Stimulated activated CD4-positive, alpha-beta T cell treated with anti-CD3 and anti-CD28 coated beads, Interleukin-12 subunit alpha, Interleukin-12 subunit beta, amount 100 ng/mL, for 24 hours (primary cell): ENCODE measurements around the gene HMG20A.

ENCODE experiments used
- DNase-seq, 2 experiments: peaks; one replicate each; pipeline ENCODE4 v3.0.0-alpha.2; 2020; ENCODE audit warnings: low read depth in 2 of 2

The HMG20A gene

DNA sequence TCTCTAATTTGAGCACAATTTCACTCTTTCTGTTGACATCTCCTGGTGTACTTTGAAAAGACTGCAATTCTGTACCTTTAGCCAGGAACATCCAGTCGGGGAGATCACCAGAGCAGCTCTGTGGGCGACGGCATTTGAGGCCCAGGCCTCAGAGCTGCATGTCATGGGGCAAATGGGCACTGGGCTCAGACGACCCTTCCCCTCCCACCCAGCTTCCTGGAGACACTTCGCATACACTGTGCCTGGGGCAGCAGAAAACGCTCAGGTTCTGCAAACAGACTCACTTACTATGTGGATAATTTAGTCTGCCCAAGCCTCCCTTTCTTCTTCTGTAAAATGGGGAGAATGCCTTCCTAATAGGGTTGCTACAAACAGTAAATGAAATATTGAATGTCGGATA is 96.9 kb downstream of the HMG20A start:
- no peak for DNase-seq

GRCh38 chr15:77518458-77518857 is 97.8 kb downstream of the HMG20A start:
- DNase-seq = no peak

GRCh38 chr15:77519540-77519939 is 98.9 kb downstream of the HMG20A start:
- DNase-seq = no peak

GRCh38 chr15:77521206-77521605 is 100.5 kb downstream of the HMG20A start:
- no peak for DNase-seq

DNA sequence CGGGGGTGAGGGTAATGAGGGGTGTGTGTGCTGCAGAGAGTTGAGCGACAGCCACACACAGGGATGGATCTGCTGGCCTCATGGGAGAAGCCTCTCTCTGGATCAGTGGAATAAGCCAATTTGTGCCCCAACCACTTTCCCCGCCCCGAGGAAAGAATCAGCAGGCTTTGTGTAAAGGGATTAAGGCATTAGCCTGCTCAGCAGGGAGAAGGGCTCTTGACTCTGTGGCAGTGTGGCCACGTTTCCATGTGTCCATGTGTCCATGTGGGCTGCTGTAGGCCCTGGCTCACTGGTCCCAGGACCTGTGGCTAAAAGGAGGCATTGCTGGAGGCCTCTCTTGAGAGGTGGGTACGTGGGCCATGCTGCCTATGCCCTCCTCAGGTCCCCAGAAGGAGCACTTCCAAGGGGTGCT is 104.7 kb downstream of the HMG20A start:
- DNase-seq = no peak

GRCh38 chr15:77525907-77526594 is 105.4 kb downstream of the HMG20A start:
- no peak for DNase-seq

GRCh38 chr15:77526595-77527163 is 106.0 kb downstream of the HMG20A start:
- DNase-seq = no peak

GRCh38 chr15:77527164-77527778 is 106.6 kb downstream of the HMG20A start:
- no peak for DNase-seq

DNA sequence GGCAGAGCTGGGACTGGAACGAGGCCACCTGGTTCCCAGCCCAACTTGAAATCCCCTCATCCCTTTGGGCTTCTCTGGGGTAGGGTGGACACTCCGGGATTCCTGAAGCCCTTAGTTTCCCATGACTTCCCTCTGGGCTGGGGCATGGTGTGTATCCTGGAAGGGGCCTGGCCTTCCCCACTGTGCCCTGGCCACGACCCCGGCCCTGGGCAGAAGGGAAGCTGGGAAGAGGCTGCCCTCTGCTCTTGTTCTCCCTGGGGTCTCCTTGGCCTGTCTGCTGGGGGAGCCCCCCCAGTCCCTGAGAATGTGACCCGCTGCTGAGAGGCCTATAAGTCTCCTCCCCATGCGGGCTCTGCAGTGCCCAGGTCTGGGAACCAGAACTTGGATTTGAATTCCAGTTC is 107.1 kb downstream of the HMG20A start:
- DNase-seq = no peak

DNA sequence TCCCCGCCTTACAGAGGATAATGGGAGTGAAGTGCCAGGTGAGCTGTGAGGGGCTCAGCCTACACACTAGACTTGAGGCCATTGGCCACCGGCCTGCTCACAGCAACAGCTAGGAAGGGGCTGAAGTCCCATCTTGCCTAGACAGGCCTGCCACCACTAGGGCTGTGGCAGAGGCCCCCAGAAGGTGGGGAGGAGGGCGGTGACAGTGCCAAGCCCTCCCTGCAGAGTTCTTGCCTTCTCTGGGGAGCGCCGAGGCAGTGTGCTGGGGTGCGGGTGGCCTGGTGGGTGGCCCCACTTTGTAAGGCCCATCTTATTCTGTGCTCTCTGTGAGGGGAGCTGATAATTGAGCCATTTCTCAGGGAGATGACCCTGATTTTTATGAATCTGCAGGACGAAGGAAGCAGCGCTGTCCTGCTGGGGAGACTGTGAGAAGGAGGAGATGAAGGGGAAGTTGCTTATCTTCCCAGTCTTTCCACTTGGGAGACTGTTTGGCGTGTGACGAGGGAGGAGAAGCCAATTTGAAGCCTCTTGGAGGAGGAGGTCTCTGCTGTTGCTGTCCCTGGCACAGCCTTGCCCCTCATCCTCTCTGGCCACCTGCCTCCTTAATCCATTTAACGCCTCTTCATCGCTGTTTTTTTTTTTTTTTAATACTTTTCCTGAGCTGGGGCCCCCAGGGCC is 107.7 kb downstream of the HMG20A start:
- no peak for DNase-seq

DNA sequence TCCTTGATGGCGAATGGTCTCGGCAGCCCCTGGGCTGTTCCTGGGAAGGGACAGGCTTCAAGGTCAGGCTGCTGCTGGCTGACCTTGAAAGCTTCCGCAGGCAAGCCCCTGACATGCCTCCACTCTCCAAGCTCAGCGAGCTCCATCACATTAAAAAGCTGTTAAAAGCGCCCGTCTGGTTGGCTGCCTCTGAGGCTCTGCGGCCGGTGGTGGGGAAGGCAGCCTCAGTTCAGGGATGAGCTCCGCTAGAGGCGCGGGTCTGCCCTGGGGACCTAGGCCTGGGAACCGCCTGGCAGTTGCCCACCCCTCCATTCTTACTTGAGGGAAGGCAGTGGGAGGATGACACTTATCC is 108.3 kb downstream of the HMG20A start:
- no peak for DNase-seq

DNA sequence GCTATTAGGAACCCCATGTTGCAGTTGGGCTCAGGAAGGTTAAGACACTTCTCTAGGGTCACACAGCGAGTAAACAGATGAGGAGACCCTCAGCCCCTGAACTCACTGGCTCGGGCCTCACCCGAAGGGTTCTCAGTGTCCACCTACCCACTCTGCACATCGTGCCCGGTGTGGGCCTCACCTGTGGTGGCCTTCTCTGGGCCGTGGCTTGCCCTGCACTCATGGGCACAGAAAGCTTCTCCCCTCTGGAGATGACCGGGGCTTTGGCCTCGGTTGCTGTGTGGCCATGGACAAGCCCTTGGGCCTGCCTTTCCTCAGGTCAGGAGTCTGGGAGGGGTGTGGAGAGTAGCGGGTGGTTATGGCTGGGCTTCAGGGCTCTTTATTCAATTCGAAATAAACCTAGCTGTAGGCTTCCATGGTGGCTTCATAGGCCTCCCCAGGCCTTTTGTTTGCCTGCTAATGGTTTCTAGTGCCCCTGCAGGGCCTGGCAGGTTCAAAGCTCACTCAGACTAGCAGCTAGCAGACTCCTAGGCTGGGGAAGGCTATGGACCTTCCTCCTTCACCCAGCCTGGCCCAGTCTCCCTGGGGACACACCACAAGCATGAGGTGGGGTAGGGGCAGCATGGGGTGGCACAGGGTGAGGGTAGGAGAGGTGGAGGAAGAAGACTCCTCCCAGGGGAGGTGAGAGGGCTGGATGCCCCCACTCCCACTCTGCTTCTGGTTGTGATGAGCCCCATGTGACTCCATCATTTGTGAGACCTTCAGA is 108.9 kb downstream of the HMG20A start:
- no peak for DNase-seq

DNA sequence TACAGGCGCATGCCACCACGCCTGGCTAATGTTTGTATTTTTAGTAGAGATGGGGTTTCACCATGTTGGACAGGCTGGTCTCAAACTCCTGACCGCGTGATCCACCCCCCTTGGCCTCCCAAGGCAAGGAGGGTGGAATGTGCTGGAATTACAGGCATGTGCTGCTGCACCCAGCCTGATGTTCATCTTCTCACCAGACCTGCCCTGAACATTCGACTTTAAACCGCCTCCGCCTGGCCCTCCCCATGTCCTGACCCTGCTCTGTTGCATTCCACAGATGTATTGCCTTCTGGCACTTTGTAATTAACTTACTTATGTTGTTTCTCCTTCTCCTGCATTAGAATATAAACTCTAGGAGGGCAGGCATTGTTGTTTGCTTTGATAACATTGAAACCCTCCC is 109.9 kb downstream of the HMG20A start:
- DNase-seq = no peak

DNA sequence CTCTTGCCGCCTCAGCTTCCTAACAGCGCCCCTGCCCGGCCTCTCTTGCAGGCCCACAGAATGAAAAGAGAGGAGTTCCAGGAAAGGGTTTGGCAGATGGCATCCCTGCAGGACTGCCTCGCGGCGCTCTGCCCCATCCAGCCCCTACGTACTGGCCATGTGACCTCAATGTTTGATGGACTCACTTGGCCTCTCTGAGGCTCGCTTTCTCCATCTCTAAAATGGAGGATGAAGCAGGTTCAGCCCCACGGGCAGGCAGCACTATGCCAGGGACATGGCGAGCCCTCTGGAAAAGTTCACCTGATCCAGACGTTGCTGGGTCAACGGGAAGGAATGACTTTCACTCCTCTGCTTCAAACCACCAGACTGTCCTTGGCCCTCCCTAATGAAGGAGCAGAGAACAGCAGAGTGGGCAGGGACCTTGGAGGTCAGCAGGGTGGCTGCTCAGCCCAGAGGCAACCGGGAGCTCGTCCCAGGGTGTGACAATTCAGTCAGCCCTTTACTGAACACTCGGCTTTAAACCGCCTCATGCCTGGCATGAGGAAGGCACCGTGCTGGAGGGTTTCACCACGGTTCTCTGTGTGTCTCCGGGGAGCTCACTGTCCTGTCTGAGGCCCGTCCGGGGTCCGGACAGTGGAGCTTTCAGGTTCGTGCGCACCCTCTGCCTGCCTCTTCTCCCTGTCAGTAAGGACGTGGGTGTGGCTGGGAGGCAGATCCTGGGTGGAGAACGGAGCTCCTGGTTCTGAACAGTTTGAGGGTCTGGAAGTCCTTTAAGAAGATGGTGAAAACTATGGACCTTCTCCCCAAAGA is 110.7 kb downstream of the HMG20A start:
- no peak for DNase-seq

GRCh38 chr15:77532067-77532710 is 111.5 kb downstream of the HMG20A start:
- no peak for DNase-seq

DNA sequence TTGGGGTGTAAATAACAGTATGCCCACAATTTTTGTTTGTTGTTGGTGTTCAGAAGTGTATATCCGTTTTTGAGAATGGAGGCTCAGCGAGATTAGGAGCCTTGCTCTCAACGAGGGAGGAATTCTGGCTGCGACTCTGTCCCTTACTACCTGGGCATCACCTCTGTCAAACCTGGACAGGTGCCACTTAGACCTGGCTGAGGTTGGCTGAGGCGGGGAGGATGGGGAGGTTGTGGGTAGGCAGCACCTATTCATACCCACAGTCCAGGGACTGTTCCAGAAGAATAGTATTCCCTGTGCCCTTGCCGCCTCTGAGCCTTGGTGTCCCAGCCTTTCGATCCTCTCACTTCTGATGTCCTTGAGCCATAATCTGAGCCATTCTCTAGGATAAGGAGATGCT is 112.2 kb downstream of the HMG20A start:
- DNase-seq = no peak

GRCh38 chr15:77533578-77534430 is 113.1 kb downstream of the HMG20A start:
- no peak for DNase-seq
